HEK293 (cell line): Measurements from ENCODE around the gene APOA5.

Experiments used
- CTCF ChIA-PET: fragments of 350-600 bp; formaldehyde crosslinking; extraction: SDS; loops from one replicate; lab custom pipeline; 2021; ENCODE audit warnings: antibody characterized with exemption; lab: Yijun Ruan, JAX
- POLR2A ChIA-PET: fragments of 300-600 bp; formaldehyde crosslinking; extraction: SDS; loops from one replicate; lab custom pipeline; 2020; ENCODE audit warnings: antibody characterized with exemption, inconsistent platforms; lab: Yijun Ruan, JAX
- H3K27ac ChIP-seq: fragments of 200-500 bp; sonication (Bioruptor generic); 2 replicates; pipeline ENCODE4 v1.5.1; 2014; ENCODE audit warnings: low read depth, low read length, control low read depth, inconsistent platforms; ENCODE audit errors: extremely low read depth
- H3K36me3 ChIP-seq, 2 experiments: fragments of 200-500 bp in 1 of 2; sonication (Bioruptor generic) in 1 of 2; 1 replicate in 1 of 2; 2 replicates in 1 of 2; pipeline ENCODE4 v1.5.1; 2014 to 2017; ENCODE audit warnings: inconsistent platforms in 2 of 2, low read length in 2 of 2; ENCODE audit not compliant: control insufficient read depth in 2 of 2, insufficient read depth in 1 of 2
- H3K4me1 ChIP-seq: fragments of 200-500 bp; sonication (Bioruptor generic); 2 replicates; pipeline ENCODE4 v1.5.1; 2014; ENCODE audit warnings: mild to moderate bottlenecking, low read length, inconsistent platforms; ENCODE audit not compliant: control insufficient read depth, insufficient read depth
- H3K4me3 ChIP-seq: 2 replicates; pipeline ENCODE4 v1.5.1; 2011; ENCODE audit warnings: low read depth, mild to moderate bottlenecking, control low read depth, low read length, moderate library complexity
- H3K9me3 ChIP-seq: fragments of 200-500 bp; sonication (Bioruptor generic); 2 replicates; pipeline ENCODE4 v1.5.1; 2014; ENCODE audit warnings: low read depth, low read length, inconsistent platforms; ENCODE audit not compliant: control insufficient read depth, insufficient read depth
- FEZF1 ChIP-seq: fragments of 450-650 bp; formaldehyde crosslinking; IDR thresholded peaks from 2 replicates; pipeline ENCODE4 v1.5.1; 2016; ENCODE audit warnings: missing biosample characterization, missing genetic modification characterization
- KLF8 ChIP-seq: fragments of 450-650 bp; formaldehyde crosslinking; IDR thresholded peaks from 2 replicates; pipeline ENCODE4 v1.5.1; 2016; ENCODE audit warnings: missing biosample characterization, missing genetic modification characterization
- MZF1 ChIP-seq: fragments of 450-650 bp; formaldehyde crosslinking; IDR thresholded peaks from 2 replicates; pipeline ENCODE4 v1.5.1; 2017; ENCODE audit warnings: missing biosample characterization, missing genetic modification characterization, borderline replicate concordance
- PBX3 ChIP-seq: sonication (generic); formaldehyde crosslinking; IDR thresholded peaks from 2 replicates; pipeline ENCODE4 v1.8.1; 2022; ENCODE audit warnings: mild to moderate bottlenecking, moderate library complexity, missing genetic modification reagents
- REST ChIP-seq: fragments of 450-650 bp; formaldehyde crosslinking; IDR thresholded peaks from 2 replicates; pipeline ENCODE4 v1.5.1; 2016; ENCODE audit warnings: missing biosample characterization, missing genetic modification characterization
- ZNF148 ChIP-seq: fragments of 450-650 bp; formaldehyde crosslinking; IDR thresholded peaks from 2 replicates; pipeline ENCODE4 v1.5.0; 2017; ENCODE audit warnings: missing biosample characterization, missing genetic modification characterization, borderline replicate concordance
- ZNF214 ChIP-seq: fragments of 450-650 bp; formaldehyde crosslinking; IDR thresholded peaks from 2 replicates; pipeline ENCODE4 v1.5.1; 2017; ENCODE audit warnings: missing biosample characterization, mild to moderate bottlenecking, missing genetic modification characterization, borderline replicate concordance
- ZNF23 ChIP-seq: fragments of 450-650 bp; formaldehyde crosslinking; IDR thresholded peaks from 2 replicates; pipeline ENCODE4 v1.5.1; 2016; ENCODE audit warnings: missing biosample characterization, missing genetic modification characterization, borderline replicate concordance
- ZNF335 ChIP-seq: fragments of 450-650 bp; formaldehyde crosslinking; conservative IDR thresholded peaks from 2 replicates; pipeline ENCODE4 v1.5.1; 2016; ENCODE audit warnings: missing biosample characterization, missing genetic modification characterization
- ZNF48 ChIP-seq: fragments of 450-650 bp; formaldehyde crosslinking; IDR thresholded peaks from 2 replicates; pipeline ENCODE4 v1.5.1; 2016; ENCODE audit warnings: missing biosample characterization, missing genetic modification characterization
- ZNF510 ChIP-seq: fragments of 450-650 bp; formaldehyde crosslinking; IDR thresholded peaks from 2 replicates; pipeline ENCODE4 v1.5.1; 2018; ENCODE audit warnings: mild to moderate bottlenecking, missing genetic modification characterization, missing biosample characterization; ENCODE audit not compliant: insufficient replicate concordance
- ZNF521 ChIP-seq: fragments of 450-650 bp; formaldehyde crosslinking; IDR thresholded peaks from 2 replicates; pipeline ENCODE4 v1.5.1; 2017; ENCODE audit warnings: missing biosample characterization, mild to moderate bottlenecking, missing genetic modification characterization
- ZNF555 ChIP-seq: fragments of 450-650 bp; formaldehyde crosslinking; conservative IDR thresholded peaks from 2 replicates; pipeline ENCODE4 v1.5.1; 2017; ENCODE audit warnings: missing biosample characterization, mild to moderate bottlenecking, missing genetic modification characterization, inconsistent platforms
- ZNF561 ChIP-seq: fragments of 450-650 bp; IDR thresholded peaks from 2 replicates; pipeline ENCODE4 v1.5.1; 2018; ENCODE audit warnings: missing biosample characterization, missing genetic modification characterization, borderline replicate concordance
- ZNF660 ChIP-seq: fragments of 450-650 bp; IDR thresholded peaks from 2 replicates; pipeline ENCODE4 v1.5.1; 2018; ENCODE audit warnings: missing biosample characterization, mild to moderate bottlenecking, missing genetic modification characterization
- ZNF837 ChIP-seq: fragments of 450-650 bp; formaldehyde crosslinking; IDR thresholded peaks from 2 replicates; pipeline ENCODE4 v1.5.1; 2016; ENCODE audit warnings: missing biosample characterization, missing genetic modification characterization
- ZSCAN23 ChIP-seq: fragments of 450-650 bp; formaldehyde crosslinking; IDR thresholded peaks from 2 replicates; pipeline ENCODE4 v1.5.1; 2016; ENCODE audit warnings: missing biosample characterization, missing genetic modification characterization

Gene APOA5

GRCh38 chr11:116791813-116792143 lies at the start of gene APOA5:
Gene APOA5, minus strand, starts transcription at chr11:116791879. Its CDS starts 19 bp downstream, at chr11:116791860.
- ChIA-PET POLR2A (interaction anchor here (1.1 to 1.8 kb wide), 3 partner anchors 45 to 352 kb away, joined by 4 to 13 read pairs (median 5); partner anchors contain the start of genes APOA1, PAFAH1B2 and SIK3), CTCF (interaction anchor here (0.5 to 6.9 kb wide), 25 partner anchors 8 to 435 kb away, joined by 3 to 118 read pairs (median 6); partner anchors contain the start of genes APOA1 and PAFAH1B2)
- Histone ChIP-seq H3K27ac (no peak within 1 kb of the TSS), H3K4me1 (no peaks in the 10 kb centered on the region), H3K36me3 (peaks cover 0 to 3% of the 10 kb centered on the region in 2 experiments; a peak in 1 of 3 replicates), H3K4me3 (no peak within 1 kb of the TSS), H3K9me3 (no peaks in the 10 kb centered on the region)
- TF ChIP-seq ZNF555 (tag by site-specific recombination) (no peak), PBX3 (no peak), FEZF1 (tag by site-specific recombination) (no peak), ZNF837 (tag by site-specific recombination) (no peak), KLF8 (tag by site-specific recombination) (no peak), ZNF48 (tag by site-specific recombination) (no peak), ZNF521 (no peak), ZSCAN23 (tag by site-specific recombination) (no peak), ZNF510 (tag by site-specific recombination) (no peak), ZNF561 (tag by site-specific recombination) (no peak), ZNF148 (tag by site-specific recombination) (no peak)

GRCh38 chr11:116840746-116841296 lies 49.1 kb upstream of the APOA5 start:
- no peaks in the 10 kb centered on the region for H3K4me1 ChIP-seq

DNA sequence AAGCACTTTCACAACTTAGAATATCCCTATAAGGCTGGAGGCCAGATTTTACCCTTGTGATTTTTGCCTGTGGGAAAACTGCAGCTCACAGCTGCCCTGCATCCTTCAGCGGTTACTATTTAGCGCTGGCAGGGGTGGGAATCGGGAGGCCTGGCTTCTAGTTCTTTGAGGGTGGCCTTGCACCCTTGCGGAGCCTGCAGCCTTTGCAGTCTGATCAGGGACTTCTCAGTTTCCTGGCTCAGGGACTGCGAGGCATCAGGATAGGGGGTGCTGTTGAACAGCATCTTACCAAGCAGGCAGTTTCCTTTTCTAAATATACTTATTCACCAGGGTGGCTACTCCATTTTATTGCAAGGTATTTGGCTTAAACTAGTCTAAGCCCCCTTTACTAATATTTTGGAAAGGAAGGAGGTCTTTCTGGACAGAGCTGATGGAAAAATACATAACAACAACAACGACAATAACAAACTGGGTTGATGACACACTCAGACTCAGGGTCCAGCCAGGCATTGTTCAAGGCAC lies 48.6 kb upstream of the APOA5 start:
- Histone ChIP-seq H3K27ac (no peak overlapping the region), H3K36me3 (peaks cover 0 to 21% of the 10 kb centered on the region in 2 experiments; a peak in 1 of 3 replicates), H3K4me1 (no peaks in the 10 kb centered on the region), H3K4me3 (no peak overlapping the region), H3K9me3 (no peaks in the 10 kb centered on the region)
- ChIA-PET CTCF (interaction anchor here (0.6 kb wide), 3 partner anchors 40 to 270 kb away, joined by 3 to 4 read pairs (median 3); no protein-coding TSS in a partner anchor), POLR2A (no interaction called here)
- TF ChIP-seq ZNF660 (tag by site-specific recombination): no peak
- peak; percentile 57; the same call in 1 of the 2 replicates for TF ChIP-seq ZNF335 (tag by site-specific recombination)
- TF ChIP-seq ZNF23 (tag by site-specific recombination): no peak
- no peak for TF ChIP-seq REST (tag by site-specific recombination)
- no peak for TF ChIP-seq MZF1

More at GRCh38 chr11:116840746-116841296, 49.1 kb upstream of the APOA5 start:
- Histone ChIP-seq H3K27ac (no peak overlapping the region), H3K9me3 (no peaks in the 10 kb centered on the region), H3K4me3 (no peak overlapping the region), H3K36me3 (peaks cover 0 to 26% of the 10 kb centered on the region in 2 experiments; a peak in 1 of 3 replicates)
- TF ChIP-seq ZNF335 (tag by site-specific recombination): 0 out of 2 replicates have a peak, but pooled peaks have one; percentile 10
- no peak for TF ChIP-seq ZNF214
- ChIA-PET CTCF (interaction anchor here (0.6 to 1.4 kb wide), 3 partner anchors 41 to 265 kb away, joined by 3 to 5 read pairs (median 4); no protein-coding TSS in a partner anchor), POLR2A (no interaction called here)
